NCI-H1436 (cell line): Measurements from ENCODE around the gene RPP14.

Experiments used
- DNase-seq: peaks from one replicate; lab custom pipeline; 2025; lab: John Stamatoyannopoulos, UW

The RPP14 gene

DNA sequence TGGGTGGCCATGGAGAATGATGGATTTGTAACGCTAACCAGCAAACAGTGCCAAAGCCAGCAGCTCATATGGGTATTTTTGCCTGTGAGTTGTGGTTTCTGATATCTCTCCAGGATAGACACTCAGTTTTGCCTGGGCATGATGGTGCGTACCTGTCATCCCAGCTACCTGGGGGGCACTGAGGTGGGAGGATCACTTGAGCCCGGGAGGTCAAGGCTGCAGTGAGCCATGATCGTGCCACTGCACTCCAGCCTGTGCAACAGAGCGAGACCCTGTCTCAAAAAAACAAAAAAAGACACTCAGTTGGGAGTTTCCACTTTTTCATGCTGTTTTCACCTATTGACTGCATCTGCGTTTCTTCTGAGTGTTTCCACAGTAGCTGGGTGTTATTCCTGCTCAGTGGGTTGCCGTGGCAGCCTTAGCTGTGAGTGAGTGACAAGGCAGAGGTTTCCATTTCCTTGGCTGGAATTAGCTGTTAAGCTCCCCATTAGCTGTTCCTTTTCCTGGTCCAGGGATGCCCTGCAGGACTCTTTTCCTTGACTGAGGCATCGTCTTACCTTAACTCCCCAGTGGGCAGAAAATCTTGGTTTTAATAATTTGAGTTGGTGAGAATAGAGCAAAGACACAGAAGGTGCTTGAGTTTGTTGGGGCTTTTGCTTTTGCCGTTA is 14.2 kb upstream of the RPP14 start:
- DNase-seq, result no peak

DNA sequence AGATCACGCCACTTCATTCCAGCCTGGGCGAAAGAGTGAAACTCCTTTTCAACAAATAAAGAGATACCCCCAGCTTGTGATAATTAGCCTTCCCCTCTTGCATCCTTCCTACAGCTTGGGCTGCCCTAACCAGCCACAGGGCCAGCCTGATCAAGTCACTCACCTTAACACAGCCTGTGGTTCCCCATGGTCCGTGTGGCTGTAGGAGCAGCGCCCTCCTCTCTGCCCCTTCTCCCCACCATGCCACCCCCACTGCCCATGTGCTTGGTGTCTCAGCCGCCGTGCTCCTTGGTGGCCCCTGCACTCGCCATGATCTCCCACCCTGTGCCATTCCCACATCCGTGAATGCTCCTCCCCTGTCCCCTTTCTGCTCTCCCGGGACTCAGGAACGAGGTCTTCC is 13.2 kb upstream of the RPP14 start:
- no peak for DNase-seq

DNA sequence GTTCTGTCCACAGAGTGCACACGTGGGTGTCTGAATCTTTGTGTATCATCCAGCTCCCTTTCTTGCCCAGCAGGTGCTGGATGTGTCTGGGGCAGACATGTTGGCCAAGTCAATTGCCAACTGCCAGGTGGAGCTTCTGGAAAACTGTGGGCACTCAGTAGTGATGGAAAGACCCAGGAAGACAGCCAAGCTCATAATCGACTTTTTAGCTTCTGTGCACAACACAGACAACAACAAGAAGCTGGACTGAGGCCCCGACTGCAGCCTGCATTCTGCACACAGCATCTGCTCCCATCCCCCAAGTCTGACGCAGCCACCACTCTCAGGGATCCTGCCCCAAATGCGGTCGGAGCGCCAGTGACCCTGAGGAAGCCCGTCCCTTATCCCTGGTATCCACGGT is 12.5 kb upstream of the RPP14 start:
- no peak for DNase-seq

DNA sequence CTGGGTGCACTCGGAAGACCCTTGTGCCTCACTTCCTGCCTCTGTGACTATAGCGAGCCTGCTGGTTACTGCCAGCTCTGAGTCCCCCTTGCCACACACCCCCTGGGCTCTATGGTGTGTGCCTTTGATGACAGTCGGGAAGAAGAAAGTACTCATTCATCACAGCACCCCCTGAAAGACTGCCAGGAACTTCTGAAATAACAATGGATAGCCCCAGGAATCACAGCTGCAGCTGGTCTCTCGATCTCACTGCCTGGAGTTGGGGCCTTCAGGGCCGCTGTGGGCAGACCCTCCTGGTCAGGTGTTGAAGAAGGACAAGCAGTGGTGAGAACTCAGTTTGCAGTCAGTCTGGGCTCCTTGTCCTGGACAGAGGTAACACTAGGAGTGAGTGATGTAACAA is 9.8 kb upstream of the RPP14 start:
- no peak for DNase-seq

DNA sequence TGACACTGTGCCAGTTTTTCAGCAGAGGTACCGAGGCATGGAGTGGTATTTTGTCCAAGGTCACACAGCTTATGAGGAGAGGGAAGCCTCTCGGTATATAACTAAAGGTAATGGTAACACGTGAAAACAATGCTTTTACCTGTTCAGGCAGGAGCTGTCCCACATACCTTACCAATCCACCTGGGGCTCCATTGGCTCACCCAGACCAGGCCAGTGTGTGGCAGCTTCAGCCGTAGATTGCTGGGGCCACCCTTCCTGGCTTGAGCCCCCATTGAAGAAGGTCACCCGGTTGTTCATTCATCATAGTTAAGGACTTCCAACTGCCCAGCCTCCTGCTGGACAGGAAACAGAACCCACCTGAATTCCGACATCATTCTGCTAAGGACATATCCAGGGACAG is 9.2 kb upstream of the RPP14 start:
- no peak for DNase-seq

DNA sequence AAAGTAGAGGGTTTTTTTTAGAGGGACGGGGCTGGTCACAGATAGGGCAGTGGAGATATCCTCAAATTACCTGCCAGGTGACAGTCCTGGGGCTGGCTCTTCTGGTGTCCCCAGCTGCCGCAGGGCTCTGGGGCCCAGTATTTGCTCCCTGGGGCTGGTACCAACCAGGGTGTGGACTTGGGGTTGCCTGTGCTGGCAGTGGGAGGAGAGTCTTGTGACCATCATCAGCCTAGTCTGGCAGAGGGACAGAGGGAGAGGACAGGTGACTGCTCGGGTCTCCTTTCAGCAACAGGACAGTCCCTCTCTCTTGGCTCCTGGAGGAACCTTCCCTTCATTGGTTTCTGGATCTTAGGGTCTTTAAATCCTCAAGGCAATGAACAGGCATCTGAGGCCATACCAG is 7.9 kb upstream of the RPP14 start:
- no peak for DNase-seq

DNA sequence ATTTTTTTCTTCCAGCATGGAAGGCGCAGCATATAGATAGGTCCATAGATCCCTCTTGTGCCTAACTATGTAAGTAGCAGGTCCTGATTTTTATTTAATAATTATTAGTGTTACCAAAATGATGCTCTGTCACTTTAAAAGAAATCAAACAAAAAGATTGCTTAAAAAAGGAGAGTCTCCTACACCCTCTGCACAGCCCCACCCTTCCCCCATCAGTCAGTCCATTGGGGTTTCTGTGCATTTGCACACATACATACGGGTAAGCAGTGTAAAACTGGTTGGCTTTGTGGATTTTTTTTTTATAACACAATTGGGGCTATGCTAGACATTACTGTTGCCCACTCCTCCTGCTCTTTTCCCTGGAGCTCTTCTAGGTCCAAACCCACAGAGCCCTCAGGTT is 7.0 kb upstream of the RPP14 start:
- no peak for DNase-seq

DNA sequence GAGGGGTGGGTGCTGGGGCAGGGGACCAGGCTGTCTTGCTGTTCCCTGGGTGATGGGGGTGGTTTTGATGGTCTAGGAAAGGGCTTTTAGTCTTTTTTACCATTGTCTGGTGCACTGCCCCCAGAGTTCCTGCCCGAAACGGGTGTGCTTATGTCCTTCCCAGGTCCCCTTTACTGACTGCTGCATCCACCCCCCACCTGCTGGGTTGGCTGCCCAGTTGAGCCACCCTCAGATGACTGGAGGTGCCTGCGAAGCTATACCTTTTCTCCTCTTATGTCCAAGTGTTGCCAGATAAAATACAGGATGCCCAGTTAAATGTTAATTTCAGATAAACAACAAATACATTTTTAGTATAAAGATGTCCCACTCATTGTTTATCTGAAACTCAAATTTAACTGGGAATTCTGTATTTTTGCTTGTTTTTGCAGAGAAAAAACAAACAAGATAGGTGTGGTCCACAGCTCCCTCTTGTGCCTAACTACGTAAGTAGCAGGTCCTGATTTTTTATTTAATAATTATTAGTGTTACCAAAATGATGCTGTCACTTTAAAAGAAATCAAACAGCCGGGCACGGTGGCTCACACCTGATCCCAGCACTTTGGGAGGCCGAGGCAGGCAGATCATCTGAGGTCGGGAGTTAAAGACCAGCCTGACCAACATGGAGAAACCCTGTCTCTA is 6.1 kb upstream of the RPP14 start:
- DNase-seq, result no peak

DNA sequence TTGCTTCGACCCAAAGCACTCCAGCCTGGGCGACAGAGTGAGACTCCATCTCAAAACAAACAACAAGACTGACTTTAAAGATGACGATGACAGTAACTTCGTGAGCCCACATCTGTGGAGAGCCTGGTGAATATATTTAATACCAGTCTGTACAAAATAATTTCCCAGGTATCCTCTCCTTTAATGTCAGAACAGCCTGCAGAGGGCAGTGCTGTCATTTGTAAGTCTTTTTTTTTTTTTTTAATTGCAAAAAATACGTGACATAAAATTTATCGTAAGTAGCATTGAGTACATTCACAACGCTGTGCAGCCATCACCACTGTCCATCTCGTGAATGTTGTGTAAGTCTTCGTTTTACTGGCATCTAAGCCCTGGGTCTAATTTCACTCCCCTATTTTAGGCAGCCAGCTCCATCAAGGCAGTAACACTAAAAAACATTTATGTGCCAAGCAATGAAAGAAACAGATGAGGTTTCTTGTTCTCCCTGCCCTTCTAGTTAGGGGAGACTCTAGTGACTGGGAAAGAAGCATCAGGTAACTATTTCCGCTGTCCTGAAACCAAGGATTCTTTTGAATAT is 1.7 kb downstream of the RPP14 start:
- DNase-seq, result peak; percentile 17

DNA sequence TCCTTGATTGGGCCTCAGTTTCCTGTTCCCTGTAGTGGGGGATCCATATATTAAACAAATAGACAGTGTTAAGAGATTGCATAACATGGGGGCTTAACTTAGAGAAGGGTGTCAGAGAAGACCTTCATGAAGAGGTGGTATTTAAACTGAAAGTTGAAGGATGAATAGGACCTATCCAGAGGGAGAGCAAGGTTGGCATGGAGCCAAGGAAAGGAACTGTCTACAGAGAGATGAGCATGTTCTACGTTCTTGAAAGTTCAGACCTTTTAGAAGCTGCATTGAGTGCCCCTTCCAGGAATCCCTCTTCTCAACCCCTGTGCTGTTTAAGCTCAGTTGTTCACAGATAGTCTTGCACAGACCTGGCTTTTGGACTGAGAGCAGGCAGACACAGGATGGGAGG is 2.7 kb downstream of the RPP14 start:
- no peak for DNase-seq

DNA sequence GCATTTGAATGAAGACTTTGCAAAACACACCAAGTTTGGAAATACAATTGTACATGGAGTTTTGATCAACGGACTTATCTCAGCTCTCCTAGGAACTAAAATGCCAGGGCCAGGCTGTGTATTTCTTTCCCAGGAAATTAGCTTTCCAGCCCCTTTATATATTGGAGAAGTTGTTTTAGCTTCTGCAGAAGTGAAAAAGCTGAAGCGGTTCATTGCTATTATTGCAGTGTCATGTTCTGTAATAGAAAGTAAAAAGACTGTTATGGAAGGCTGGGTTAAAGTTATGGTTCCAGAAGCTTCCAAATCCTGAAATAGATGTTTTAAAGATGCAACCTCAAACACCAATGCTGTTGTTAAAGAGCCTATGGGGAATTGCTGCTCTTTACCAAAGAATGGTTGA is 11.8 kb downstream of the RPP14 start:
- DNase-seq, result no peak

DNA sequence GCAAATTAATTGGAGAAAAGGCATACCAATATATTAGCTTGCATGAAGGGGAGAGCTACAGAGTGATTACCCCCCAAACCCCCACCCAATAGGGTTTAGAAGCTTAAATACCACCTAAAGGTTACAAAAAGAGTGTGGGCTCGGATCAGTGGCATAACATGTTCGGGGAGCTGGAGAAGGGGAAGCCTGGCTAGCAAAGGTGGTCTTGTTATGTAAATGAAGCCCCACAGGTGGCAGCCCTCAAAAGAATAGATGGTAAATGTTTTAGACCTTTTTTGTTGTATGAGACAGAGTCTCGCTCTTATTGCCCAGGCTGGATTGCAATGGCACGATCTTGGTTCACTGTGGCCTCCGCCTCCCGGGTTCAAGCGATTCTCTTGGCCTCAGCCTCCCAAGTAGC is 15.7 kb downstream of the RPP14 start:
- DNase-seq, result no peak

DNA sequence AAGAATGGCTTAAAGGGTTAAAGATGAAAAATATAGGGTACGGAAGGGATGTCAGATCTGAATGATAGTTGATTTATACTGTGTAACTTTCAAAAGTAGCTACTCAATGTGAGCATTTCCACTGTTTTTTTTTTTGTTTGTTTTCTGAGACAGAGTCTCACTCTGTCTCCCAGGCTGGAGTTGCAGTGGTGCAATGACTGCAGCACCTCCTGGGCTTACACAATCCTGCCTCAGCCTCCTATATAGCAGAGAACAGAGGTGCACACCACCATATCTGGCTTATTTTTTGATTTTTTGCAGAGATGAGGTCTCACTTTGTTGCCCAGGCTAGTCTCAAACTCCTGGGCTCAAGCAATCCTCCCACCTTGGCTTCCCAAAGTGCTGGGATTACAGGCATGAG is 16.7 kb downstream of the RPP14 start:
- no peak for DNase-seq

DNA sequence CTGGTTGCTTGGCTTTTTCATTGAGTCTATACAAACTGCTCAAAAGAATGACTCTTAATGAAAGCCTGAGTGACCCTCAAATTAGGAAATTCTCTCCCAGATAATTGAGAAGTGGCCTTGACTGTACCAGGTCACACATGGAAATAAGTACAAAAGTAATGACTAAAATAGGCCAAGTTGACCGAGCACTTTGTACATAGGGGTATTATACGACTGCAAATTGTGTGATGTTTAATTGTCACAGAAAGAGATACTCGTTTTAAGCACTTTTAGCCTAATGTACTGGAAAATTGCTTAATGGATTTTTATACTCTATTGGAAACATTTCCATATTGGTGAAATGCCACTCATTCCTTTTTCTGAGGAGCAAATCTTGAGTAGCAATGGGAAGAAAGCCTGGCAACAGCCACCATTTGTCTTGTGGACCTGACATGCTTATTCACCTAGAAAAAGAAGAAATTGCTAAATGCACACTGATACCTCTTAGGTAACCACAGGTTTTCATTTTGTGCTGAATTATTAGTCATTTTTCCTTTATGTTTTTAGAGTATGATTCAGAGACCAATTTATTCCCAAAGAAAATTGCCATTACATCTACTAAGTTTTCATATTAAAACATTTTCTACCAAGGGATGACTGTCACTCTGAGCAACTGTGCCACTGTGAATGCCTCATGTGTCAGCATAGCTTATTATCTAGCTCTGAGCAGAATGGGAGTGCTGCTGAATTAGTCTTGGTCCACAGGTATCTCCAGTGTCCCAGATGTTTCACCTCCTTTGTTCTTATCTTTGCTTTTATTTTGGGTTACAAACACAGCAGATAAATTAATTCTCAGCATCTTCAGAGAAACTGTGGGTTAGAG is 17.7 kb downstream of the RPP14 start:
- DNase-seq, result no peak

DNA sequence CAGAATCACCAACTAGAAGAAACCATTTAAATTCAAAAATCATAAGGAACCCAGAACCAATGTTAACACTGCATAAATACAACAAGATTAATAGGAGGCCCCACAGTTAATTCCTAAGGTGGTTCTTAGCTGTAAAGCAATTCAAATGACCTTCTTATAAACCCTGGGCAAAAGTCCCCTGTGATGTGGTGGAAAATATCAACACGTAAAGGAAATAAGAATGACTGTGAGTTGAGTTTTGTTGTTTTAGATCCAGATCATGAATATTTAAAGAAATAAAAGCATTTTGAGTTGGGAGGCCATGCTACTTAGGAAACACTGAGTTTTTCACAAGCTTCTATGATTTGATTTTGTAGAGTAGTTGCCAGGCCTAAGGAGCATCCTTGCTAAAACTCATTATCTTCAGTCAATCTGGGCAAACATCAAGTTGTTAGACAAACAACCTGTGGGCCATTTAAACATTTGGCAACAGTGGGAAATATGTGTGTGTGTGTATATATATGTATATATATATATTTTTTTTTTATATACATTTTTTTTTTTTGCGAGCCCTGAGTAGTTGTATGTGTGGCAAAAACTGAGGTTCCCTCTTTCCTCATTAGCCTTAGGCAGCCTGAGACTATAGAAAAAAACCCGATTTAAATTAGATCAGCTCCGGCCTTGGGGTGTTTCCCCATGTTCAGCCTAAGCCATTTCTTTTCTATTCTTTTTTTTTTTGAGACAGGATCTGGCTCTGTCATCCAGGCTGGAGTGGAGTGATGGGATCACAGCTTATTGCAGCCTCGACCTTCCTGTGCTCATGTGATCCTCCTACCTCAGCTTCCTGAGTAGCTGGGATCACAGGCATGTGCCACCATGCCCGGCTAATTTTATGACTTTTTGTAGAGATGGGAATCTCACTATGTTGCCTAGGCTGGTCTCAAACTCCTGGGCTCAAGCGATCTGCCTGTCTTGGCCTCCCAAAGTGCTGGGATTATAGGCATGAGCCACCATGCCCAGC is 18.6 kb downstream of the RPP14 start:
- no peak for DNase-seq

DNA sequence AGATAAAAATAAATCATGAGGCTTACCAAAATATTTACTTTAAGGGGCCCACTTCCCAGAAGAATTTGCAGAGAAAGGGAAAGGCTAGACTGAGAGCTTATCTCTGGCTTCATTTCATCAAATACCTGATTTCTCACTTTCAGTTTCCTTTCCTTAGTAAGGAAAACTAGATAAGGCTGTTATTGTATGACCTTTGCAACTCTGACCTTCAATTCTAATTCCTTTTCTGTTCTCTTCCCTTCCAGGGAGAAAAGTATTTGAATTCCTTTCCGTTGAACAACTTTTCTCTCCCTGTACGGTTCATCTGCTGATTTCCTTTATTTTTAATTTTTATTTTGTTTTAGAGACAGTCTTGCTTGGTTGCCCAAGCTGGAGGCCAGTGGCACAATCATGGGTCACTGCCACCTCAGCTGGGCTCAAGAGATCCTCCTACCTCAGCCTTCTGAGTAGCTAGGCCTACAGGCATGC is 19.5 kb downstream of the RPP14 start:
- no peak for DNase-seq

DNA sequence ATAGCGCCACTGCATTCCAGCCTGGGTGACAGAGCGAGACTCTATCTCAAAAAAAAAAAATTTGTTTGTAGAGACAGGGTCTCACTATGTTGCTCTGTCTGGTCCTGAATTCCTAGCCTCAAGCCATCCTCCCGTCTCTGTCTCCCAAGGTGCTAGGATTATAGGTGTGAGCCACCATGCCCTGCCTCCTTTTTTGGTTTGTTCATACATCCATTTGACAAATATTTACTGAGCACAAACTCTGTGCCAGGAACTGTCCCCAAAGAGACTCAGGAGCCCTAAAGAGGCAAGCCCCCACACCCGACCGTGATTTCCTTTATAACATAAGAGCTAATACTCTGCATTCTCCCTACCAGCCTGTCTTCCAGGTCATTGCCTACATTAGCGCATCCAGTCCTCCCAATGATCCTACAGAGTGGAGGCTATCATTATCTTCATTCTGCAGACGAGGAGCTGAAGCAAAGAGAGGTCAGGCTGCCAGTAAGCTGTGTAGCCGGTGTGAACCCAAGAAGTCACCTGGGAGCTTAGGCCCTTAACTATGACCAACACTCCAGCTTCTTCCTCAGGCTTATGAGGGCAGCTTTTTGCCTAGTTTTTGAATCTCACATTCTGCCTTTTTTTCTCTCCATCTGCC is 20.3 kb downstream of the RPP14 start:
- DNase-seq, result no peak

DNA sequence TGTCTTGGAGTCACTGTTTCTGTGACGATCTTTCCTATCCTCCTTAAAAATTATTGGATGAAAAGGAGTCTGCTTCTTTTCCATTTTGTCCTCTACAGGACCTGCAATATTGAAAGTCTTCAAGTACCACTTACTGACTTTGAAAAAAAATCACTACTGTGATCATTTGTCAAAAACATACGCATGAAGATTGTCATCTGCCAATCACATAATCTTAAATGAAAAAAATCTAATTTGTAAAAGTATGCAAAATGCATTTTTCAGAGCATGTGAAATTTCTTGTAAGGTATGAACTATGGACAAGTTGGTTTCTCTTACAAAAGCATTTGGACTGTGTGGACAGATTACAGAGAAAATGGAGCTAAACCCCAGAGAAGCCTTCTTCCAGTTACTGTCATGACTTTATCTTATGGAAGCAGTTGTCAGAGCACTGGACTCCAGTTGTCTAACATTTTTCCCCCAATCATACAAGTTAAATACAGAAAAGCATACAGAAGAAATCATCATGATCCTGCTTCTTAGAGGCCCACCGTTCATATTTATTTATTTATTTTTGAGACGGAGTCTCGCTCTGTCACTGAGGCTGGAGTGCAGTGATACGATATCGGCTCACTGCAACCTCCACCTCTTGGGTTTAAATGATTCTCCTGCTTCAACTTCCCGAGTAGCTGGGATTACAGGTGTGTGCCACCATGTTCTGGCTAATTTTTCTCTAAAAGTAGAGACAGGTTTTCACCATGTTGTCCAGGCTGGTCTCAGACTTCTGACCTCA is 23.3 kb downstream of the RPP14 start:
- DNase-seq, result no peak

DNA sequence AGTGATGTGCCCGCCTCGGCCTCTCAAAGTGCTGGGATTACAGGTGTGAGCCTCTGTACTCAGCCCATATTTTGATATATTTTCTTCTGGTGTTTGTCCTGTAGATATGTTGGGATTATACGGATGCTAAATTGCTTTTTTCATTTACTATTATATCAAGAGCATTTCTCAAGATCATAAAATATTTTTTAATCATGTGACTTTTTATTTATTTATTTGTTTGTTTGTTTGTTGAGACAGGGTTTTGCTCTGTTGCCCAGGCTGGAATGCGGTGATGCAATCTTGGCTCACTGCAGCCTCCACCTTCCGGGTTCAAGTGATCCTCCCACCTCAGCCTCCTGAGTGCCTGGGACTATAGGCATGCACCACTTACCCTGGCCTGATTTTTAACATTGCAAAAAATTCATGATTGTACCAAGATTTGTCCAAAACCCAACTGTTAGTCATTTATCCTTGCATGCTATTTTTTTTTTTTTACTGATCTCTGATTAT is 23.9 kb downstream of the RPP14 start:
- DNase-seq, result no peak

DNA sequence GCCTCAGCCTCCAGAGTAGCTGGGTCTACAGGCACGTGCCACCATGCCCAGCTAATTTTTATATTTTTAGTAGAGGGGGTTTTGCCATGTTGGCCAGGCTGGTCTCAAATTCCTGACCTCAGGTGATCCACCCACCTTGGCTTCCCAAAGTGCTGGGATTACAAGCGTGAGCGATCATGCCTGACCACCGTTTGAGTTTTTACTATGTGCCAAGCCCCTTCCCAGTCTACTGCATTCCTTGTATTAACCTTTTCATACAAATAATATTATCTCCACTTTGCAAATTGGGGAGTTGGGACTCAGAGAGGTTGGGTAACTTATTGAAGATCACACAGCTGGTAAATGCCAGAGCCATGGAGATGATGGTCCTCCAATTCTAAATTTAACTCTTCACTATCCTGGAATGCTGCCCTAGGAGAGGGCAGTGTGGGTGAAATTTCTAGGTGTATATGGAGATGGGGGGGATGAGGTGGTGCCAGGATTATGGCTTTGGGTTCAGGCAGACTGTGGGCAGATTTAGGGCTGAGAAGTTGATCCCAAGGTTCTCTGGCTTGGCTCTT is 25.6 kb downstream of the RPP14 start:
- DNase-seq, result no peak
